Transverse colon (tissue), 4 donors: ENCODE measurements around the gene BCL2L13.
"Not testable (repeated sequence)": the region's sequence is repeated elsewhere in the genome, so short reads cannot be mapped to it uniquely, and the experiment has no call there.

Source experiments
- EP300 ChIP-seq: sonication (generic); formaldehyde crosslinking; IDR thresholded peaks from one replicate; pipeline ENCODE4 v1.6.1; 2017; ENCODE audit warnings: antibody characterized with exemption, low read depth
- POLR2A ChIP-seq: fragments of 450-650 bp; IDR thresholded peaks from one replicate; pipeline ENCODE4 v1.6.1; 2016; ENCODE audit warnings: antibody characterized with exemption, mild to moderate bottlenecking, moderate library complexity
- POLR2AphosphoS5 ChIP-seq, 3 donors: sonication (generic); formaldehyde crosslinking; IDR thresholded peaks; one replicate each; pipeline ENCODE4 v1.6.1; 2016; ENCODE audit warnings: antibody characterized with exemption in 3 of 3
- TF ChIP-seq, protein P1 (sequence below), 5 experiments: fragments of 200-600 bp in 3 of 5; fragments of 450-650 bp in 2 of 5; sonication (generic) in 3 of 5; IDR thresholded peaks; 1 replicate in 2 of 5; 2 replicates in 3 of 5; pipeline ENCODE4 v1.5.1; 2016 to 2017; ENCODE audit warnings: antibody characterized with exemption in 5 of 5, inconsistent platforms in 3 of 5, mild to moderate bottlenecking in 2 of 5, moderate library complexity in 1 of 5

DNA sequence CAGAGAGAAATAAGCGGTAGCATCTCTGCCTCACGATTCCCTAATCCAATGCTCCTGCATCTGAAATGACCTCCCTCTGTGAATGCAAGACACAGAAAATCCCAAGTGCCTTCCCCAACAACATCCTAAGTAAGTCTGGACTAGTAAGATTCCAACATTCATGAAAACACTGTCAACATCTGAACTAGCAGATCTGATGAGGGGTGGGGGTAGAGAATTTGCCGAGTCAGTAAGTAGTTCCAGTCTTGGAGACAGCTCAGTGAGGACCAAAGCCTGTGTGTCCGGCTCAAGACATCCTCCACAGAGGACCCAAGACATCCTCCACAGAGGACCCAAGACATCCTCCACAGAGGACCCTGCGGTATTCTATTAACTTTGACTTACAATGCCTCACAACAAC is 126.3 kb downstream of the BCL2L13 start:
- TF ChIP-seq POLR2A; POLR2AphosphoS5 (IDR thresholded peaks at IDR 0.05); EP300: not testable (repeated sequence)
- TF ChIP-seq, protein P1, sequence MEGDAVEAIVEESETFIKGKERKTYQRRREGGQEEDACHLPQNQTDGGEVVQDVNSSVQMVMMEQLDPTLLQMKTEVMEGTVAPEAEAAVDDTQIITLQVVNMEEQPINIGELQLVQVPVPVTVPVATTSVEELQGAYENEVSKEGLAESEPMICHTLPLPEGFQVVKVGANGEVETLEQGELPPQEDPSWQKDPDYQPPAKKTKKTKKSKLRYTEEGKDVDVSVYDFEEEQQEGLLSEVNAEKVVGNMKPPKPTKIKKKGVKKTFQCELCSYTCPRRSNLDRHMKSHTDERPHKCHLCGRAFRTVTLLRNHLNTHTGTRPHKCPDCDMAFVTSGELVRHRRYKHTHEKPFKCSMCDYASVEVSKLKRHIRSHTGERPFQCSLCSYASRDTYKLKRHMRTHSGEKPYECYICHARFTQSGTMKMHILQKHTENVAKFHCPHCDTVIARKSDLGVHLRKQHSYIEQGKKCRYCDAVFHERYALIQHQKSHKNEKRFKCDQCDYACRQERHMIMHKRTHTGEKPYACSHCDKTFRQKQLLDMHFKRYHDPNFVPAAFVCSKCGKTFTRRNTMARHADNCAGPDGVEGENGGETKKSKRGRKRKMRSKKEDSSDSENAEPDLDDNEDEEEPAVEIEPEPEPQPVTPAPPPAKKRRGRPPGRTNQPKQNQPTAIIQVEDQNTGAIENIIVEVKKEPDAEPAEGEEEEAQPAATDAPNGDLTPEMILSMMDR (IDR thresholded peaks at IDR 0.05) = not testable (repeated sequence)
